Effector memory CD4-positive, alpha-beta T cell (primary cell): ENCODE data around the gene B3GAT2.
A peak's percentile ranks its signal among the peaks of the same experiment; 100 is the strongest.

ENCODE experiments used
- DNase-seq, 3 donors: peaks; one replicate each; pipeline ENCODE4 v3.0.0-alpha.2; 2020
- H3K27ac ChIP-seq: 2 replicates; pipeline ENCODE4 v1.7.0; 2013; ENCODE audit warnings: mild to moderate bottlenecking, low read length, moderate library complexity; ENCODE audit not compliant: insufficient read depth, poor library complexity, severe bottlenecking
- H3K27me3 ChIP-seq: replicated peaks from 2 replicates; pipeline ENCODE4 v1.7.0; 2013; ENCODE audit warnings: mild to moderate bottlenecking, low read length; ENCODE audit not compliant: insufficient read depth, control insufficient read depth, poor library complexity, severe bottlenecking
- H3K36me3 ChIP-seq: 2 replicates; pipeline ENCODE4 v1.7.0; 2013; ENCODE audit warnings: mild to moderate bottlenecking, low read length, moderate library complexity; ENCODE audit not compliant: control insufficient read depth, insufficient read depth
- H3K4me1 ChIP-seq: 2 replicates; pipeline ENCODE4 v1.7.0; 2013; ENCODE audit warnings: low read length, mild to moderate bottlenecking; ENCODE audit not compliant: control insufficient read depth, insufficient read depth, poor library complexity, severe bottlenecking
- H3K4me3 ChIP-seq: 2 replicates; pipeline ENCODE4 v1.7.0; 2013; ENCODE audit warnings: low read length, low read depth, mild to moderate bottlenecking; ENCODE audit not compliant: insufficient read depth, poor library complexity, severe bottlenecking
- H3K9me3 ChIP-seq: 2 replicates; pipeline ENCODE4 v1.7.0; 2013; ENCODE audit warnings: mild to moderate bottlenecking, low read length, moderate library complexity; ENCODE audit not compliant: control insufficient read depth
- total RNA-seq, 3 donors: gene quantifications; one replicate each; lab custom pipeline; 2026; lab: John Stamatoyannopoulos, UW

The B3GAT2 gene
- total RNA-seq: 0 to 0.19 (median 0) reads per million in 3 donors

GRCh38 chr6:70956451-70957283 lies at the start of gene B3GAT2:
B3GAT2 (minus strand) TSS chr6:70957060; CDS start chr6:70956429, 631 bp downstream.
- Histone ChIP-seq H3K27ac (no peak within 1 kb of the TSS), H3K36me3 (no peaks in the 10 kb centered on the region), H3K9me3 (no peaks in the 10 kb centered on the region), H3K4me1 (peaks cover 21% of the 10 kb centered on the region), H3K4me3 (peak within 1 kb of the TSS; percentile 66), H3K27me3 (peaks cover 15% of the 10 kb centered on the region)
- DNase-seq: no peak

- H3K4me1 ChIP-seq: no peaks in the 10 kb centered on the region
- no peak overlapping the region for H3K4me3 ChIP-seq
- H3K27ac ChIP-seq: no peak overlapping the region
- no peaks in the 10 kb centered on the region for H3K27me3 ChIP-seq
- H3K36me3 ChIP-seq: no peaks in the 10 kb centered on the region
- no peaks in the 10 kb centered on the region for H3K9me3 ChIP-seq
- DNase-seq: no peak
These were observed 41.3 kb upstream of the B3GAT2 start for GRCh38 chr6:70998148-70998547.

GRCh38 chr6:70997379-70997778 lies 40.5 kb upstream of the B3GAT2 start:
- H3K4me1 ChIP-seq: no peaks in the 10 kb centered on the region
- H3K4me3 ChIP-seq: no peak overlapping the region
- no peak overlapping the region for H3K27ac ChIP-seq
- H3K9me3 ChIP-seq: no peaks in the 10 kb centered on the region
- no peak for DNase-seq
- H3K27me3 ChIP-seq: no peaks in the 10 kb centered on the region
- no peaks in the 10 kb centered on the region for H3K36me3 ChIP-seq

GRCh38 chr6:70996106-70996505 lies 39.2 kb upstream of the B3GAT2 start:
- Histone ChIP-seq H3K4me3 (no peak overlapping the region), H3K4me1 (no peaks in the 10 kb centered on the region), H3K9me3 (no peaks in the 10 kb centered on the region), H3K36me3 (no peaks in the 10 kb centered on the region), H3K27me3 (no peaks in the 10 kb centered on the region), H3K27ac (no peak overlapping the region)
- no peak for DNase-seq

GRCh38 chr6:70995411-70995810 lies 38.6 kb upstream of the B3GAT2 start:
- no peaks in the 10 kb centered on the region for H3K27me3 ChIP-seq
- no peak for DNase-seq
- H3K36me3 ChIP-seq: no peaks in the 10 kb centered on the region
- H3K4me3 ChIP-seq: no peak overlapping the region
- no peaks in the 10 kb centered on the region for H3K9me3 ChIP-seq
- H3K27ac ChIP-seq: no peak overlapping the region
- H3K4me1 ChIP-seq: no peaks in the 10 kb centered on the region

GRCh38 chr6:70991253-70991652 lies 34.4 kb upstream of the B3GAT2 start:
- Histone ChIP-seq H3K4me3 (no peak overlapping the region), H3K36me3 (no peaks in the 10 kb centered on the region), H3K27ac (no peak overlapping the region), H3K4me1 (no peaks in the 10 kb centered on the region), H3K9me3 (no peaks in the 10 kb centered on the region), H3K27me3 (no peaks in the 10 kb centered on the region)
- no peak for DNase-seq

GRCh38 chr6:70985156-70985555 lies 28.3 kb upstream of the B3GAT2 start:
- H3K4me1 ChIP-seq: no peaks in the 10 kb centered on the region
- no peaks in the 10 kb centered on the region for H3K9me3 ChIP-seq
- H3K4me3 ChIP-seq: no peak overlapping the region
- no peak for DNase-seq
- no peaks in the 10 kb centered on the region for H3K36me3 ChIP-seq
- H3K27ac ChIP-seq: no peak overlapping the region
- H3K27me3 ChIP-seq: no peaks in the 10 kb centered on the region

- H3K4me1 ChIP-seq: no peaks in the 10 kb centered on the region
- DNase-seq: no peak
- H3K27me3 ChIP-seq: no peaks in the 10 kb centered on the region
- no peak overlapping the region for H3K27ac ChIP-seq
- H3K4me3 ChIP-seq: no peak overlapping the region
- H3K36me3 ChIP-seq: no peaks in the 10 kb centered on the region
- no peaks in the 10 kb centered on the region for H3K9me3 ChIP-seq
These were observed 25.9 kb upstream of the B3GAT2 start for GRCh38 chr6:70982747-70983146.

GRCh38 chr6:70980727-70981126 lies 23.9 kb upstream of the B3GAT2 start:
- Histone ChIP-seq H3K4me3 (no peak overlapping the region), H3K4me1 (no peaks in the 10 kb centered on the region), H3K36me3 (no peaks in the 10 kb centered on the region), H3K9me3 (no peaks in the 10 kb centered on the region), H3K27ac (no peak overlapping the region), H3K27me3 (no peaks in the 10 kb centered on the region)
- DNase-seq: no peak

GRCh38 chr6:70973604-70974003 lies 16.7 kb upstream of the B3GAT2 start:
- Histone ChIP-seq H3K27ac (no peak overlapping the region), H3K4me1 (no peaks in the 10 kb centered on the region), H3K36me3 (no peaks in the 10 kb centered on the region), H3K27me3 (no peaks in the 10 kb centered on the region), H3K4me3 (no peak overlapping the region), H3K9me3 (no peaks in the 10 kb centered on the region)
- DNase-seq: no peak
